K562 (cell line): ENCODE data around the gene NCCRP1. TPM values are rescaled to one million over a fixed set of nuclear protein-coding genes. Genes with fewer than 3 reads are reported as not detected.

Experiments used
- ATAC-seq: fragments of 200-7000 bp; cut with Tn5 transposase; 3 replicates; pipeline ENCODE4 v1.9.1; 2020; ENCODE audit warnings: moderate library complexity
- BruUV-seq: library from RNA; stranded (reverse); fragments of 400-500 nt; replicated peaks from 2 replicates; lab custom pipeline; 2021; lab: Mats Ljungman, UMichigan
- CTCF ChIA-PET: fragments of 300-600 bp; formaldehyde crosslinking; extraction: SDS; loops from one replicate; lab custom pipeline; 2021; ENCODE audit warnings: low intra/inter-chr PET ratio; lab: Yijun Ruan, JAX
- POLR2A ChIA-PET: fragments of 300-600, 350-650 bp; sonication (Branson Sonifier 250); formaldehyde crosslinking; extraction: SDS; loops from one replicate; lab custom pipeline; 2021; ENCODE audit warnings: antibody characterized with exemption, inconsistent platforms; lab: Yijun Ruan, JAX
- DNase-seq, 4 experiments: peaks; one replicate each; pipeline versions ENCODE4 v3.0.0 to v3.0.0-alpha.2; 2011 to 2018; ENCODE audit warnings: low spot score in 3 of 4, mixed read lengths in 3 of 4; ENCODE audit errors: extremely low read depth in 1 of 4
- FAIRE-seq: peaks from 2 replicates; lab custom pipeline; 2011; peaks lifted over from hg19 to GRCh38; lab: Jason Lieb, UNC
- H2AFZ ChIP-seq: 2 replicates; pipeline ENCODE4 v1.6.0; 2011; ENCODE audit warnings: low read depth, low read length, control low read depth, inconsistent platforms
- H3K27ac ChIP-seq: fragments of 200-600 bp; 3 replicates; pipeline ENCODE4 v1.8.0; 2011; ENCODE audit warnings: low read depth, mild to moderate bottlenecking, control low read depth, inconsistent platforms, low read length, moderate library complexity, mixed read lengths; ENCODE audit errors: extremely low read depth
- H3K27me3 ChIP-seq, 2 experiments: fragments of 300-600 bp in 1 of 2; 2 replicates in 1 of 2; 3 replicates in 1 of 2; pipeline versions ENCODE4 v1.6.0 to v1.8.0; 2011; ENCODE audit warnings: inconsistent platforms in 2 of 2, low read length in 2 of 2, mild to moderate bottlenecking in 1 of 2, mixed read lengths in 1 of 2, moderate library complexity in 1 of 2; ENCODE audit not compliant: control insufficient read depth in 2 of 2, insufficient read depth in 2 of 2
- H3K36me3 ChIP-seq: fragments of 300-600 bp; 3 replicates; pipeline ENCODE4 v1.8.0; 2011; ENCODE audit warnings: mild to moderate bottlenecking, low read length, inconsistent platforms; ENCODE audit not compliant: control insufficient read depth, insufficient read depth
- H3K4me1 ChIP-seq, 2 experiments: fragments of 200-600 bp in 1 of 2; replicated peaks in 1 of 2; 2 replicates in 1 of 2; 3 replicates in 1 of 2; pipeline versions ENCODE4 v1.5.1 to v1.8.0; 2011; ENCODE audit warnings: inconsistent platforms in 2 of 2, low read length in 2 of 2, mild to moderate bottlenecking in 1 of 2, mixed read lengths in 1 of 2, moderate library complexity in 1 of 2; ENCODE audit not compliant: control insufficient read depth in 2 of 2, insufficient read depth in 2 of 2
- H3K4me2 ChIP-seq: 2 replicates; pipeline ENCODE4 v1.6.1; 2011; ENCODE audit warnings: low read length, control low read depth, inconsistent platforms, mixed read lengths; ENCODE audit not compliant: insufficient read depth
- H3K4me3 ChIP-seq: fragments of 200-600 bp; sonication (generic), shearing (Covaris generic); 2 replicates; pipeline ENCODE4 v1.5.1; 2016; ENCODE audit warnings: control low read depth, inconsistent platforms
- H3K79me2 ChIP-seq: fragments of 200-600 bp; 3 replicates; pipeline ENCODE4 v1.8.0; 2011; ENCODE audit warnings: low read length, inconsistent platforms; ENCODE audit not compliant: control insufficient read depth, insufficient read depth
- H3K9ac ChIP-seq, 2 experiments: 2 replicates each; pipeline versions ENCODE4 v1.6.0 to v1.6.1; 2011; ENCODE audit warnings: low read depth in 2 of 2, low read length in 2 of 2, control low read depth in 1 of 2, inconsistent platforms in 1 of 2, mild to moderate bottlenecking in 1 of 2, mixed read lengths in 1 of 2; ENCODE audit not compliant: insufficient read depth in 1 of 2
- H3K9me1 ChIP-seq: one replicate; pipeline ENCODE4 v1.6.0; 2011; ENCODE audit warnings: inconsistent platforms, mild to moderate bottlenecking, low read length, moderate library complexity; ENCODE audit not compliant: control insufficient read depth, insufficient read depth
- H3K9me3 ChIP-seq: replicated peaks from 2 replicates; pipeline ENCODE4 v1.5.1; 2011; ENCODE audit warnings: low read depth, low read length, inconsistent platforms; ENCODE audit not compliant: control insufficient read depth, insufficient read depth
- H4K20me1 ChIP-seq: replicated peaks from 2 replicates; pipeline ENCODE4 v1.6.1; 2011; ENCODE audit warnings: low read length, inconsistent platforms, mixed read lengths; ENCODE audit not compliant: control insufficient read depth, insufficient read depth
- BACH1 ChIP-seq: fragments of 200-800 bp; sonication (Bioruptor generic); IDR thresholded peaks from 2 replicates; pipeline ENCODE4 v1.6.1; 2016; ENCODE audit warnings: missing genetic modification characterization, missing compliant biosample characterization
- CBX8 ChIP-seq: fragments of 200-600 bp; sonication (generic); IDR thresholded peaks from 2 replicates; pipeline ENCODE4 v1.6.1; 2012; ENCODE audit warnings: borderline replicate concordance, mixed run types, low read depth, mild to moderate bottlenecking, moderate library complexity, mixed read lengths, low read length, control low read depth, inconsistent platforms; ENCODE audit not compliant: poor library complexity, severe bottlenecking; ENCODE audit errors: extremely low read depth
- DPF2 ChIP-seq: fragments of 450-650 bp; IDR thresholded peaks from 2 replicates; pipeline ENCODE4 v1.6.1; 2016
- FOXM1 ChIP-seq, 2 experiments: fragments of 450-650 bp in 1 of 2; sonication (generic) in 1 of 2; formaldehyde crosslinking in 1 of 2; IDR thresholded peaks; 2 replicates each; pipeline versions ENCODE4 v1.6.1 to v1.9.0; 2017 to 2022; ENCODE audit warnings: low read depth in 2 of 2, mild to moderate bottlenecking in 2 of 2, missing genetic modification reagents in 1 of 2, moderate library complexity in 1 of 2
- NFE2 ChIP-seq: IDR thresholded peaks from 2 replicates; pipeline ENCODE4 v1.6.1; 2014; ENCODE audit warnings: antibody characterized with exemption, low read depth
- NFRKB ChIP-seq: fragments of 450-650 bp; IDR thresholded peaks from 2 replicates; pipeline ENCODE4 v1.6.1; 2016; ENCODE audit warnings: low read depth
- POLR3A ChIP-seq: IDR thresholded peaks from 2 replicates; pipeline ENCODE4 v1.6.1; 2011; ENCODE audit warnings: borderline replicate concordance, mild to moderate bottlenecking, moderate library complexity; ENCODE audit not compliant: insufficient read length, insufficient read depth; ENCODE audit errors: extremely low read depth
- RFX5 ChIP-seq: IDR thresholded peaks from 2 replicates; pipeline ENCODE4 v1.6.1; 2011; ENCODE audit warnings: low read depth, mild to moderate bottlenecking, improper control_type of control experiment, low read length
- ZFX ChIP-seq: sonication (generic); formaldehyde crosslinking; IDR thresholded peaks from 2 replicates; pipeline ENCODE4 v1.8.0; 2022; ENCODE audit warnings: mild to moderate bottlenecking, missing genetic modification reagents, moderate library complexity
- ZNF133 ChIP-seq: fragments of 250-450 bp; sonication (Bioruptor Pico); IDR thresholded peaks from 2 replicates; pipeline ENCODE4 v1.4.0; 2020; ENCODE audit warnings: mild to moderate bottlenecking
- WGBS: fragments of 100-300 bp; shearing (Covaris generic); methylation state at CpG from one replicate; pipeline ENCODE4 v1.1.6; 2016; ENCODE audit warnings: low coverage, mixed read lengths; ENCODE audit not compliant: insufficient coverage; ENCODE audit errors: missing lambda C conversion rate; 5-methylcytosine and 5-hydroxymethylcytosine counted together
- in situ Hi-C: fragments of 300-500 bp; cut with MboI; formaldehyde crosslinking; loops from 4 replicates; pipeline ENCODE4 v1.15.0; 2018; ENCODE audit warnings: inconsistent platforms, mixed read lengths
- intact Hi-C: fragments of 100-400 bp; cut with micrococcal nuclease; formaldehyde crosslinking; loops from 2 replicates; pipeline ENCODE4 v1.14.2; 2022
- polyA plus RNA-seq, 8 experiments: library from polyadenylated mRNA; depleted of rRNA in 4 of 8; stranded (reverse) in 5 of 8; unstranded in 3 of 8; fragments of >200 nt; fragmentation: Nextera tagmentation in 2 of 8; fragmentation: Illumina TruSeq in 1 of 8; extraction: Ambion mirVana in 2 of 8; extraction: Trizol in 1 of 8; gene quantifications; 2 replicates each; pipeline versions ENCODE4 v1.2.1 to v1.2.3, GENCODE V29; 2011 to 2014; ENCODE audit warnings: inconsistent platforms in 1 of 8, missing spikeins in 1 of 8
- total RNA-seq, 7 experiments: library from RNA; depleted of rRNA in 6 of 7; stranded (reverse); fragments of >200 nt in 6 of 7; fragmentation: Illumina TruSeq in 2 of 7; extraction: Trizol in 2 of 7; gene quantifications; 2 replicates each; pipeline versions ENCODE4 v1.2.1 to v1.2.3, GENCODE V29; 2011 to 2021; ENCODE audit warnings: low replicate concordance in 1 of 7
- TF ChIP-seq, protein P1 (sequence below): fragments of 250-450 bp; sonication (Bioruptor Pico); IDR thresholded peaks from 2 replicates; pipeline ENCODE4 v1.8.0; 2021; ENCODE audit warnings: borderline replicate concordance, mild to moderate bottlenecking, moderate library complexity; ENCODE audit not compliant: poor library complexity, severe bottlenecking
- TF ChIP-seq, protein P2 (sequence below): fragments of 450-650 bp; conservative IDR thresholded peaks from 2 replicates; pipeline ENCODE4 v1.6.1; 2016; ENCODE audit warnings: missing genetic modification characterization, low read depth, mild to moderate bottlenecking, missing compliant biosample characterization, moderate library complexity
- TF ChIP-seq, protein P3 (sequence below), 2 experiments: fragments of 450-650 bp in 1 of 2; sonication (generic) in 1 of 2; formaldehyde crosslinking in 1 of 2; IDR thresholded peaks in 1 of 2; conservative IDR thresholded peaks in 1 of 2; 2 replicates each; pipeline versions ENCODE4 v1.6.1 to v1.8.1; 2016 to 2023; ENCODE audit warnings: mild to moderate bottlenecking in 2 of 2, moderate library complexity in 2 of 2, inconsistent platforms in 1 of 2, missing genetic modification reagents in 1 of 2

NCCRP1 gene
- total and polyA plus RNA-seq, 9 of the 15 experiments (the other 6 are each of a cell fraction or from before 2014, with no cell fraction given): 0.05 TPM; not detected in 8

DNA sequence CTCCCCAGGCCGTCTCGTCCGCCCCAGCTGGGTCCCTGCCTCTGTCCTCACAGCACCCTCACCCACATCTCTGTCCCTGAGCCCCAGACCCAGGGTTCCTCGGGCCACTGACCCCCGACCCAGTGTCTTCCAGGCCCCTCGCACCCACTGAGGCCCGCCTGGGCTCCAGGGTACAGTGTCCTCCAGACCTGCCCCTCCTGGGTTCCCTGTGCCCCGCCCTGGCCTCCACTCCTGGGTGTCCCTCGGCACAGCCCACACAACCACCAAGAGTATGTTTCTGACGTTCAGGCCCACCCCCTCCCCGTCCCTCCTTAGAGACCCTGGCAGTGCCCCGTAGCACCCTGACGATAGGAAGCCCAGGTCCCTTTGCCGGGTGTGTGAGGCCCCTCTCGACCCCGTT is 22.6 kb upstream of the NCCRP1 start (continued):
- TF ChIP-seq, protein P1, sequence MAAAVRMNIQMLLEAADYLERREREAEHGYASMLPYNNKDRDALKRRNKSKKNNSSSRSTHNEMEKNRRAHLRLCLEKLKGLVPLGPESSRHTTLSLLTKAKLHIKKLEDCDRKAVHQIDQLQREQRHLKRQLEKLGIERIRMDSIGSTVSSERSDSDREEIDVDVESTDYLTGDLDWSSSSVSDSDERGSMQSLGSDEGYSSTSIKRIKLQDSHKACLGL (CRISPR knock-in tag): no peak
- TF ChIP-seq POLR3A (no peak), NFE2 (no peak), RFX5 (no peak)

DNA sequence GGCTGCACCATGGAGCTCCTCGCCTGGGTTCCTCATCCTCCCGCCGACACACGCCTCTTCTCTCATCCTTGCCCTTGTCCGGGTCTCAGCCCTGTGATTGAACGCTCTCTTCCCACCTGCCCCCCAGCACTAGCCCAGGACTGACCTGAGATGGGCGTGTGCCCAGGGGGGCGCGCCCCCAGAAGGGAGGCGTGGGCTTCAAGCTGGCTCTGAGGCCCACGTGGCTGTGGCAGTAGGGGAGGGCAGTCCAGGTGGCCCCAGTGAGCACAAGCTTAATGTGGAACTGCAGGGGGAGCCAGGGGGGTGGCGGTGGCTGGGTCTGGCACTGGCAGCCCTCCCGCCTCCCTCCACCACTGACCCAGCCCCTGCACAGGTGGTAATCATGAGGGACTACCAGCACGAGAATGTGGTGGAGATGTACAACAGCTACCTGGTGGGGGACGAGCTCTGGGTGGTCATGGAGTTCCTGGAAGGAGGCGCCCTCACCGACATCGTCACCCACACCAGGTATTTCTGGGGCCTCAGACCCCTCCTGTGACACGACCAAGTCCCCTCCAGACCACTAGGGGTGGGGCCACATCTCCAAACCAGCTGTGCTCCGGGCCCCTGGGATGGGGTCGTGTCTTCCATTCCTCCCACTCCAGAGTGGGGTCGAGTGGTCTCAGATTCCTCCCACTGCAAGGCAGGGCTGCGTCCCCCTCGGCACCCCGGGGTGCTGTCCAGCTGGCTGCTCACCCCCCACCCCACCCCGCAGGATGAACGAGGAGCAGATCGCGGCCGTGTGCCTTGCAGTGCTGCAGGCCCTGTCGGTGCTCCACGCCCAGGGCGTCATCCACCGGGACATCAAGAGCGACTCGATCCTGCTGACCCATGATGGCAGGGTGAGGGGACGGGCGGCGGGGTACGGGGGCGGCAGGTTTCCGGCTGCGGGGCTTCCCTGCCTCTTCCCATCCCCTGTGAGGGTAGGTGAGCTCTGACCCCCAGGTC is 21.9 kb upstream of the NCCRP1 start:
- FAIRE-seq (no peak), DNase-seq (no peak), ATAC-seq (no peak)
- WGBS: 90% methylated on average over 24 of the region's 43 CpGs
- Histone ChIP-seq H2AFZ (no peak overlapping the region), H3K9me3 (no peaks in the 10 kb centered on the region), H3K27ac (no peak overlapping the region), H4K20me1 (no peaks in the 10 kb centered on the region), H3K36me3 (peaks cover 59% of the 10 kb centered on the region; the same call in 2 of the 3 replicates), H3K9ac (no peak overlapping the region)
- CTCF ChIA-PET: no interaction called here
- TF ChIP-seq ZNF133: no peak
- no peak for TF ChIP-seq NFRKB
- no peak for TF ChIP-seq BACH1 (tag)
- TF ChIP-seq, protein P2, sequence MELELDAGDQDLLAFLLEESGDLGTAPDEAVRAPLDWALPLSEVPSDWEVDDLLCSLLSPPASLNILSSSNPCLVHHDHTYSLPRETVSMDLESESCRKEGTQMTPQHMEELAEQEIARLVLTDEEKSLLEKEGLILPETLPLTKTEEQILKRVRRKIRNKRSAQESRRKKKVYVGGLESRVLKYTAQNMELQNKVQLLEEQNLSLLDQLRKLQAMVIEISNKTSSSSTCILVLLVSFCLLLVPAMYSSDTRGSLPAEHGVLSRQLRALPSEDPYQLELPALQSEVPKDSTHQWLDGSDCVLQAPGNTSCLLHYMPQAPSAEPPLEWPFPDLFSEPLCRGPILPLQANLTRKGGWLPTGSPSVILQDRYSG (tag): no peak
- TF ChIP-seq DPF2: no peak
- no peak for TF ChIP-seq ZFX
- TF ChIP-seq FOXM1 (IDR thresholded peaks at IDR 0.05; ENCODE audit: low read depth): no peak
- TF ChIP-seq FOXM1 (CRISPR knock-in tag; IDR thresholded peaks at IDR 0.05; ENCODE audit: low read depth): no peak
- TF ChIP-seq, protein P3, sequence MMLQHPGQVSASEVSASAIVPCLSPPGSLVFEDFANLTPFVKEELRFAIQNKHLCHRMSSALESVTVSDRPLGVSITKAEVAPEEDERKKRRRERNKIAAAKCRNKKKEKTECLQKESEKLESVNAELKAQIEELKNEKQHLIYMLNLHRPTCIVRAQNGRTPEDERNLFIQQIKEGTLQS (IDR thresholded peaks at IDR 0.05): no peak
- TF ChIP-seq, protein P3 (CRISPR knock-in tag; conservative IDR thresholded peaks at IDR 0.05): no peak
- TF ChIP-seq CBX8: no peak
- TF ChIP-seq, all 486 proteins: peak for 0
- Histone ChIP-seq H3K27me3 (no peaks in the 10 kb centered on the region), H3K4me3 (no peak overlapping the region), H3K4me1 (peaks cover 0 to 36% of the 10 kb centered on the region in 2 experiments; a peak in 2 of 5 replicates), H3K79me2 (no peaks in the 10 kb centered on the region), H3K9me1 (no peaks in the 10 kb centered on the region), H3K4me2 (no peak overlapping the region)
- BruUV-seq: no TSS peak
- intact Hi-C loops (no loop called here), in situ Hi-C loops (no loop called here)
- POLR2A ChIA-PET: no interaction called here
